Psoas muscle (tissue), 8 donors: Measurements from ENCODE around the gene NDUFA7. TPM values are rescaled to one million over a fixed set of nuclear protein-coding genes. Genes with fewer than 3 reads are reported as not detected.
"Not testable (repeated sequence)": the region's sequence is repeated elsewhere in the genome, so short reads cannot be mapped to it uniquely, and the experiment has no call there.

Experiments
- ATAC-seq, 4 donors: fragments of 200-7000 bp; cut with Tn5 transposase; one replicate each; pipeline ENCODE4 v1.9.1; 2020; ENCODE audit warnings: moderate library complexity in 3 of 4, mild to moderate bottlenecking in 2 of 4
- DNase-seq, 2 donors: peaks; one replicate each; pipeline ENCODE4 v3.0.0-alpha.2; 2020
- H3K27ac ChIP-seq: fragments of 200-600 bp; one replicate; pipeline ENCODE4 v1.8.0; 2022
- H3K27me3 ChIP-seq, 3 donors: fragments of 200-600 bp in 1 of 3; one replicate each; pipeline versions ENCODE4 v1.6.1 to v1.8.0; 2013 to 2022; ENCODE audit warnings: low read length in 2 of 3, mild to moderate bottlenecking in 2 of 3, moderate library complexity in 1 of 3; ENCODE audit not compliant: insufficient read depth in 3 of 3
- H3K36me3 ChIP-seq, 2 donors: fragments of 200-600 bp in 1 of 2; one replicate each; pipeline versions ENCODE4 v1.6.1 to v1.8.0; 2013 to 2022; ENCODE audit warnings: low read depth in 1 of 2, mild to moderate bottlenecking in 1 of 2, moderate library complexity in 1 of 2; ENCODE audit not compliant: insufficient read depth in 1 of 2
- H3K4me1 ChIP-seq: fragments of 200-600 bp; one replicate; pipeline ENCODE4 v1.8.0; 2022
- H3K4me3 ChIP-seq: fragments of 200-600 bp; one replicate; pipeline ENCODE4 v1.8.0; 2022; ENCODE audit warnings: mild to moderate bottlenecking
- H3K9me3 ChIP-seq: fragments of 200-600 bp; one replicate; pipeline ENCODE4 v1.8.0; 2022
- WGBS, 3 donors: extraction: QIAGEN DNeasy Blood & Tissue Kit; methylation state at CpG; one replicate each; pipeline versions ENCODE4 v1.1.6 to v1.1.7; 2013; 5-methylcytosine and 5-hydroxymethylcytosine counted together
- intact Hi-C, 2 donors: fragments of 100-400 bp; cut with DNase I; formaldehyde crosslinking; loops; one replicate each; pipeline versions ENCODE4 v1.11.0 to v1.14.2; 2022
- polyA plus RNA-seq, 3 donors: library from polyadenylated mRNA; stranded (reverse); fragments of 200-250 nt; gene quantifications; one replicate each; pipeline ENCODE4 v1.2.3, GENCODE V29; 2013
- total RNA-seq, 4 donors: library from RNA; stranded (reverse); fragmentation: NEBNext Ultra II Directional in 2 of 4; extraction: Animal tissue kit (Norgen Biotek cat#: 25700) in 2 of 4; gene quantifications; one replicate each; pipeline versions ENCODE4 v1.2.1 to v1.2.4, GENCODE V29; 2021 to 2023
- TF ChIP-seq, protein P1 (sequence below): fragments of 200-600 bp; IDR thresholded peaks from one replicate; pipeline ENCODE4 v1.8.0; 2022; ENCODE audit warnings: antibody characterized with exemption
- donor health status: healthy with polysubstance abuse.
- donor health status: DM: no; HTN: no; CAD: no; lungs with moderate emphysema.
- donor health status: Bipolar disorder and iron deficiency.
- donor health status: healthy.
- donor health status: DM: yes; HTN: yes; CAD: no.
- donor health status: DM: no; HTN: no; CAD: no.
- donor health status: DM: no; HTN: no; CAD: no.
- donor health status: DM: yes; HTN: yes; CAD: no.

NDUFA7 gene
- total and polyA plus RNA-seq, 7 donors, result 76.8 to 271 (median 150) TPM

DNA sequence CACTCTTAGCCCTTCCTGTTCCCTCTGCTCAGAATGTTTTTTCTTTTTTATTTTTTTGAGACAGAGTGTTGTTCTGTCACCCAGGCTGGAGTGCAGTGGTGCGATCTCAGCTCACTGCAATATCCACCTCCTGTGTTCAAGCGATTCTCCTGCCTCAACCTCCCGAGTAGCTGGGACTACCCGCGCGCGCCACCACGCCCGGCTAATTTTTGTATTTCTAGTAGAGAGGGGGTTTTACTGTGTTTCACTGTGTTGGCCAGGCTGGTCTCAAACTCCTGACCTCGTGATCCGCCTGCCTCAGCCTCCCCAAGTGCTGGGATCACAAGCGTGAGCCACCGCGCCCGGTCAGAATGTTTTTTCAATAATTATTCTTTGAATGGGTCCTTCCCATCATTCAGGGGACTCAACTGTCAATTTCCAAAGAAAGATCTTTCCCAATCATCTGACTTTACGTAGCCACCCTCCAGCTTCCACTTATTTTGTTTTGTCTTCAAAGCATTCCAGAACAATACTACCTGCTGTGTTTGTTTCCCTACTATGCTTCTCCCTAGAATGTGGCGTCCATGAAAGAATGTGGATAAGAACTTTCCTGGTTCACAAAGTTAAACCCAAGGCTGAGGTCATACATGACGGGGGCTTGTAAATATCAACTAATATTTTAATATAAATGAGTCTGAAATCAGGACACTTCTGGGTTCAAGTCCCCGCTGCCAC, 1.2 kb downstream of the NDUFA7 start:
- peak overlapping the region; percentile 99 for H3K4me3 ChIP-seq
- H3K4me1 ChIP-seq, result peaks cover 32% of the 10 kb centered on the region
- DNase-seq (peak in 1 of 2 donors; percentile 2), ATAC-seq (no peak)
- peaks cover 0 to 55% of the 10 kb centered on the region in 2 donors for H3K36me3 ChIP-seq
- 80 to 83% (median 80%) methylated on average over 19 of the region's 19 CpGs for WGBS, 3 donors
- intact Hi-C loops, result no loop called here
- H3K27ac ChIP-seq, result peak overlapping the region; percentile 97
- no peaks in the 10 kb centered on the region for H3K9me3 ChIP-seq
- no peaks in the 10 kb centered on the region for H3K27me3 ChIP-seq
- TF ChIP-seq, protein P1, sequence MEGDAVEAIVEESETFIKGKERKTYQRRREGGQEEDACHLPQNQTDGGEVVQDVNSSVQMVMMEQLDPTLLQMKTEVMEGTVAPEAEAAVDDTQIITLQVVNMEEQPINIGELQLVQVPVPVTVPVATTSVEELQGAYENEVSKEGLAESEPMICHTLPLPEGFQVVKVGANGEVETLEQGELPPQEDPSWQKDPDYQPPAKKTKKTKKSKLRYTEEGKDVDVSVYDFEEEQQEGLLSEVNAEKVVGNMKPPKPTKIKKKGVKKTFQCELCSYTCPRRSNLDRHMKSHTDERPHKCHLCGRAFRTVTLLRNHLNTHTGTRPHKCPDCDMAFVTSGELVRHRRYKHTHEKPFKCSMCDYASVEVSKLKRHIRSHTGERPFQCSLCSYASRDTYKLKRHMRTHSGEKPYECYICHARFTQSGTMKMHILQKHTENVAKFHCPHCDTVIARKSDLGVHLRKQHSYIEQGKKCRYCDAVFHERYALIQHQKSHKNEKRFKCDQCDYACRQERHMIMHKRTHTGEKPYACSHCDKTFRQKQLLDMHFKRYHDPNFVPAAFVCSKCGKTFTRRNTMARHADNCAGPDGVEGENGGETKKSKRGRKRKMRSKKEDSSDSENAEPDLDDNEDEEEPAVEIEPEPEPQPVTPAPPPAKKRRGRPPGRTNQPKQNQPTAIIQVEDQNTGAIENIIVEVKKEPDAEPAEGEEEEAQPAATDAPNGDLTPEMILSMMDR, result no peak

DNA sequence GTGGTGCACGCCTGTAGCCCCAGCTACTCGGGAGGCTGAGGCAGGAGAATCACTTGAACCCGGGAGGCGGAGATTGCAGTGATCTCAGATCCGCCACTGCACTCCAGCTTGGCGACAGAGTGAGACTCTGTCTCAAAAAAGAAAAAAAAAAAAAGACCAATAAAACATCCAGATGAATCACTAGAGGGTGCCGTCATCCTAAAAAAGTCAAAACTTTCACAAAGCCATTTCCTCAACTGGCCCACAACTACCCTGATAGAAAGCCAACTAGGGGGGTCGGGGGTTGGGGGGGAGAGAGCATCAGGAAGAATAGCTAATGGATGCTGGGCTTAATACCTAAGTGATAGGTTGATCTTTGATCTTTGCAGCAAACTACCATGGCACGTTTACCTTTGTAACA, 2.3 kb downstream of the NDUFA7 start:
- Histone ChIP-seq H3K36me3 (peaks cover 0 to 61% of the 10 kb centered on the region in 2 donors), H3K4me1 (peaks cover 28% of the 10 kb centered on the region)
- H3K9me3 ChIP-seq, intact Hi-C loops, ATAC-seq, H3K27ac ChIP-seq, DNase-seq, H3K4me3 ChIP-seq, H3K27me3 ChIP-seq: not testable (repeated sequence)
- 82 to 85% (median 83%) methylated on average over 9 of the region's 9 CpGs for WGBS, 3 donors

GRCh38 chr19:8316351-8317125, 4.6 kb downstream of the NDUFA7 start:
- no peak for ATAC-seq

GRCh38 chr19:8314981-8315640, 6.1 kb downstream of the NDUFA7 start:
- 83 to 90% (median 87%) methylated on average over 11 of the region's 11 CpGs for WGBS, 3 donors
- H3K27ac ChIP-seq, H3K4me3 ChIP-seq, intact Hi-C loops, H3K27me3 ChIP-seq, ATAC-seq, H3K9me3 ChIP-seq: not testable (repeated sequence)
- peaks cover 14% of the 10 kb centered on the region for H3K4me1 ChIP-seq
- peaks cover 0 to 77% of the 10 kb centered on the region in 2 donors for H3K36me3 ChIP-seq
- peak in 1 of 2 donors; percentile 3 for DNase-seq

More at GRCh38 chr19:8316351-8317125, 4.6 kb downstream of the NDUFA7 start:
- Histone ChIP-seq H3K27me3 (no peaks in the 10 kb centered on the region), H3K4me3 (no peak overlapping the region), H3K4me1 (peaks cover 16% of the 10 kb centered on the region), H3K36me3 (peaks cover 0 to 63% of the 10 kb centered on the region in 2 donors), H3K27ac (no peak overlapping the region), H3K9me3 (no peaks in the 10 kb centered on the region)
- peak in 1 of 2 donors; percentile 36 for DNase-seq
- TF ChIP-seq, protein P1, result no peak
- intact Hi-C loops, result no loop called here
- WGBS, 3 donors, result 82 to 87% (median 85%) methylated on average over 14 of the region's 14 CpGs

GRCh38 chr19:8311461-8312260, 9.5 kb downstream of the NDUFA7 start:
- intact Hi-C loops, result no loop called here
- peaks cover 0 to 74% of the 10 kb centered on the region in 2 donors for H3K36me3 ChIP-seq
- no peak for ATAC-seq
- peaks cover 27% of the 10 kb centered on the region for H3K4me1 ChIP-seq
- H3K27ac ChIP-seq, result peak overlapping the region; percentile 30
- 45 to 63% (median 48%) methylated on average over 16 of the region's 16 CpGs for WGBS, 3 donors
- H3K27me3 ChIP-seq, result no peaks in the 10 kb centered on the region
- no peaks in the 10 kb centered on the region for H3K9me3 ChIP-seq
- DNase-seq, result peak; percentile 40 to 78
- TF ChIP-seq, protein P1, result no peak
- no peak overlapping the region for H3K4me3 ChIP-seq
